ENCODE data around the gene POLR3B.

Gene POLR3B

GRCh38 chr12:106329231-106329982, 28.1 kb upstream of the POLR3B start:
- in situ Hi-C loops (cut with MboI; ENCODE audit: low pct_unique_long_range_greater_than_20kb, low sequenced_read_pairs, unreplicated experiment) = no loop called here
- TF ChIP-seq, protein P1, sequence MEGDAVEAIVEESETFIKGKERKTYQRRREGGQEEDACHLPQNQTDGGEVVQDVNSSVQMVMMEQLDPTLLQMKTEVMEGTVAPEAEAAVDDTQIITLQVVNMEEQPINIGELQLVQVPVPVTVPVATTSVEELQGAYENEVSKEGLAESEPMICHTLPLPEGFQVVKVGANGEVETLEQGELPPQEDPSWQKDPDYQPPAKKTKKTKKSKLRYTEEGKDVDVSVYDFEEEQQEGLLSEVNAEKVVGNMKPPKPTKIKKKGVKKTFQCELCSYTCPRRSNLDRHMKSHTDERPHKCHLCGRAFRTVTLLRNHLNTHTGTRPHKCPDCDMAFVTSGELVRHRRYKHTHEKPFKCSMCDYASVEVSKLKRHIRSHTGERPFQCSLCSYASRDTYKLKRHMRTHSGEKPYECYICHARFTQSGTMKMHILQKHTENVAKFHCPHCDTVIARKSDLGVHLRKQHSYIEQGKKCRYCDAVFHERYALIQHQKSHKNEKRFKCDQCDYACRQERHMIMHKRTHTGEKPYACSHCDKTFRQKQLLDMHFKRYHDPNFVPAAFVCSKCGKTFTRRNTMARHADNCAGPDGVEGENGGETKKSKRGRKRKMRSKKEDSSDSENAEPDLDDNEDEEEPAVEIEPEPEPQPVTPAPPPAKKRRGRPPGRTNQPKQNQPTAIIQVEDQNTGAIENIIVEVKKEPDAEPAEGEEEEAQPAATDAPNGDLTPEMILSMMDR (IDR thresholded peaks at IDR 0.05; ENCODE audit: extremely low read depth, insufficient read depth, missing control alignments) = no peak
- DNase-seq (ENCODE audit: low spot score) = no peak

GRCh38 chr12:106331599-106331998, 25.9 kb upstream of the POLR3B start:
- TF ChIP-seq, protein P1 (IDR thresholded peaks at IDR 0.05; ENCODE audit: extremely low read depth, insufficient read depth, missing control alignments) = no peak
- in situ Hi-C loops (cut with MboI; ENCODE audit: low pct_unique_long_range_greater_than_20kb, low sequenced_read_pairs, unreplicated experiment) = no loop called here
- no peak for DNase-seq (ENCODE audit: low spot score)

DNA sequence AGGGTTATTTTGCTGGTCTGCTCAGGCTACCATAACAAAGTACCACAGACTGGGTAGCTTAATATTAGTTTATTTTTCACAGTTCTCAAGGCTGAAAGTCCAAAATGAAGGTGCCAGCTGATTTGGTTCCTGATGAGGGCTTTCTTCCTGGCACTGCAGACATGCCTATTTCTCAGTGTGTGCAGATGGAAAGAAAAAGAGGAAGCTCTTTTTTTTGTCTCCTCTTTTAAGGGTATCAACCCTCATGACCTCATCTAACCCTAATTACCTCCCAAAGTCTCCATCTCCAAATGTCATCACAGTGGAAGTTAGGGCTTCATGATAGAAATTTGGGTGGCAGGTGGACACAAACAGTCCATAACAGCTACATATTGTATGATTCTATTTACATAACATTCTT, 25.0 kb upstream of the POLR3B start:
- TF ChIP-seq, protein P1 (IDR thresholded peaks at IDR 0.05; ENCODE audit: extremely low read depth, insufficient read depth, missing control alignments) = no peak
- DNase-seq (ENCODE audit: low spot score) = no peak
- in situ Hi-C loops (cut with MboI; ENCODE audit: low pct_unique_long_range_greater_than_20kb, low sequenced_read_pairs, unreplicated experiment) = no loop called here

GRCh38 chr12:106333010-106333409, 24.5 kb upstream of the POLR3B start:
- in situ Hi-C loops (cut with MboI; ENCODE audit: low pct_unique_long_range_greater_than_20kb, low sequenced_read_pairs, unreplicated experiment) = no loop called here
- no peak for DNase-seq (ENCODE audit: low spot score)
- TF ChIP-seq, protein P1 (IDR thresholded peaks at IDR 0.05; ENCODE audit: extremely low read depth, insufficient read depth, missing control alignments) = no peak

DNA sequence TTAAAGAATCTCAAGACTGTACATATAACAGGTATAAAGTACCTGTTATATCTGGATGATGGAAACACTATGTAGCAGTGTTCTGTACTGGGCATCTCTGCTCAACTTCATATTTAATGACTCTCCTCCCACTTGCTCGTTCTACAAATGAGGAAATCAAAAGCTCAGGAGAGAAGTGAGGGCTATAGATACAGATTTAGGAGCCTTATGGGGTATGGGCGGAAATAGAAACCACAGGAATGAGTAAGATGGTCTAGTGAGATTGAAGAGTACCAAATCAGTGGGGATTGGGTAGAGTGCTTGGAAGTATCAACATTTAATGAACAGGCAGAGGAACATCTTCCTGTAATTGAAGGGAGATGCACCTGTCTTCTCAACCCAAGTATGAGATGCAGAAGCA, 23.8 kb upstream of the POLR3B start:
- in situ Hi-C loops (cut with MboI; ENCODE audit: low pct_unique_long_range_greater_than_20kb, low sequenced_read_pairs, unreplicated experiment) = no loop called here
- no peak for DNase-seq (ENCODE audit: low spot score)
- TF ChIP-seq, protein P1 (IDR thresholded peaks at IDR 0.05; ENCODE audit: extremely low read depth, insufficient read depth, missing control alignments) = no peak

- TF ChIP-seq, protein P1 (IDR thresholded peaks at IDR 0.05; ENCODE audit: extremely low read depth, insufficient read depth, missing control alignments) = no peak
- in situ Hi-C loops (cut with MboI; ENCODE audit: low pct_unique_long_range_greater_than_20kb, low sequenced_read_pairs, unreplicated experiment) = no loop called here
- DNase-seq (ENCODE audit: low spot score) = no peak
Measured at GRCh38 chr12:106341086-106341877, 16.3 kb upstream of the POLR3B start.

All from GM13977 (cell line).